H1 (cell line): Measurements from ENCODE around the gene RPS6KC1.

Experiments
- CBX5 ChIP-seq: fragments of 300-800, 300-1000 bp; sonication (generic); IDR thresholded peaks from 2 replicates; pipeline ENCODE4 v1.7.1; 2016; ENCODE audit warnings: antibody characterized with exemption, low read length, low read depth
- CBX8 ChIP-seq: fragments of 300-800, 300-1000 bp; sonication (generic); IDR thresholded peaks from 2 replicates; pipeline ENCODE4 v1.7.1; 2016; ENCODE audit warnings: low read depth, low read length, borderline replicate concordance
- CHD2 ChIP-seq: IDR thresholded peaks from 2 replicates; pipeline ENCODE4 v1.6.1; 2012; ENCODE audit warnings: low read length, improper control_type of control experiment
- KDM1A ChIP-seq: fragments of 200-600, 300-600 bp; sonication (generic); IDR thresholded peaks from 2 replicates; pipeline ENCODE4 v1.7.1; 2016; ENCODE audit warnings: mild to moderate bottlenecking, low read length, borderline replicate concordance
- TAF7 ChIP-seq: optimal IDR thresholded peaks from 2 replicates; pipeline ENCODE3; 2011; ENCODE audit warnings: low read depth, mild to moderate bottlenecking, inconsistent platforms, low read length, moderate library complexity, borderline replicate concordance

- TF ChIP-seq CBX5 (no peak), TAF7 (no peak), KDM1A (no peak), CBX8 (no peak), CHD2 (no peak)
Observed at GRCh38 chr1:213275293-213275692, 224.3 kb downstream of the RPS6KC1 start.
